Inflammatory macrophage treated with lipopolysaccharide for 1 hour (primary cell): ENCODE measurements around the gene ZNF500.

Experiments used
- DNase-seq, 2 donors: peaks; one replicate each; pipeline ENCODE4 v3.0.0-alpha.2; 2020 to 2022

Gene ZNF500

DNA sequence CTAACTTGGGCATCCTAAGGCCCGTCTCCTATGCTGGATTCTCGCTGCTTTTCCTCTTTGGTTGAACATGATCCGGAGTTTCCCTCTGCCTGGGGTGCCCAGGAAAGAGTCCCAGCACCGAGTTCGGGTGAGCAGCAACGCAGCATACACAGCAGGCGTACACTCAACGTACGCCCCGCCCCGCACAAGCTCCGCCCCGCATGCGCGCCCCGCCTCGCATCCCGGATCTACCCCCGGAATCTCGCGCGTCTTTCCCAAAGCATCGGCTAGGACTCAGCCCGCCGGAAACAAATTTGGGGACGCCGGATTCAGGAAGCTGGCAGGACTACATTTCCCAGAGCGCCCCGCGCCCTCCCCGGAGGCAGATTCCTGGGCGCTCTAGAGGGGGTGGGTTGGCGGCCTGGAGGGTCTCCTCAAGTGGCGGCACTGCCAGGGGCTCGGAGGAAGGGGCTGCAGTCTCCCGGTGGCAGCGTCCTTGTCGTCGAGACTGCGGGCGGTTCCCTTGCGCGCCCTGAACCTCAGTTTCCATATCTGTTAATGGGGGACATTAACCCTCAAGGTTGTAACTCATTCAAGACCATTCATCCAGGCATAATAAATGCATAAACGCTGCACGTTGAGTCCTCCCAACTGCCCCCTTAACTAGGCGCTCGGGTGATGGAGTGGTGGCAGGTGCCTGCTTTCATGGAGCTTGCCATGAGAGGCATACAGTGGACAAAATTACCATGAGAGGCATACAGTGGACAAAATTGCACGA lies 1.8 kb upstream of the ZNF500 start:
- DNase-seq, result peak; percentile 93 to 97

DNA sequence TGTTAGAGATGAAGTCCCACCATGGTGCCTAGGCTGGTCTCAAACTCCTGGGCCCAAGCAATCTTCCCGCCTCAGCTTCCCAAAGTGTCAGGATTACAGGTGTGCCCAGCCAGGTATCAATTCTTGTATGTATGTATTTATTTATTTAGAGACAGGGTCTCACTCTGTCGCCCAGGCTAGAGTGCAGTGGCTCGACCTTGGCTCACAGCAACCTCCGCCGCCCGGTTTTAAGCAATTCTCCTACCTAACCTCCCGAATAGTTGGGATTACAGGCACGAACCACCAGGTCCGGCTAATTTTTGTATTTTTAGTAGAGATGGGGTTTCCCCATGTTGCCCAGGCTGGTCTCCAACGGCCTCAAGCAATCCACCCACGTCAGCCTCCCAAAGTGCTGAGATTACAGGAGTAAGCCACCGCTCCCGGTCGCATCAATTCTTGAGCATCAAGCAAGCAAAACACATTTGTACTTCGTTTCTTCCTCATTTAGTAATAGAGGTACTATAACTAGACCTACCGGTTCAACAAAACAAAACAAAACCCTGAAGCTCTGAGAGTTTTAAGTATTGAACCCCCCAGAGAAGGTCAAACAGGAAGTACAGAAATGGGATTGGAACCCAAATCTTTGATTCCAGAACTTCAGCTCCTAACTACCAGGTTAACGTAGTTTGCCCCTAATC lies 1.0 kb upstream of the ZNF500 start:
- DNase-seq, result peak; percentile 52 to 76

DNA sequence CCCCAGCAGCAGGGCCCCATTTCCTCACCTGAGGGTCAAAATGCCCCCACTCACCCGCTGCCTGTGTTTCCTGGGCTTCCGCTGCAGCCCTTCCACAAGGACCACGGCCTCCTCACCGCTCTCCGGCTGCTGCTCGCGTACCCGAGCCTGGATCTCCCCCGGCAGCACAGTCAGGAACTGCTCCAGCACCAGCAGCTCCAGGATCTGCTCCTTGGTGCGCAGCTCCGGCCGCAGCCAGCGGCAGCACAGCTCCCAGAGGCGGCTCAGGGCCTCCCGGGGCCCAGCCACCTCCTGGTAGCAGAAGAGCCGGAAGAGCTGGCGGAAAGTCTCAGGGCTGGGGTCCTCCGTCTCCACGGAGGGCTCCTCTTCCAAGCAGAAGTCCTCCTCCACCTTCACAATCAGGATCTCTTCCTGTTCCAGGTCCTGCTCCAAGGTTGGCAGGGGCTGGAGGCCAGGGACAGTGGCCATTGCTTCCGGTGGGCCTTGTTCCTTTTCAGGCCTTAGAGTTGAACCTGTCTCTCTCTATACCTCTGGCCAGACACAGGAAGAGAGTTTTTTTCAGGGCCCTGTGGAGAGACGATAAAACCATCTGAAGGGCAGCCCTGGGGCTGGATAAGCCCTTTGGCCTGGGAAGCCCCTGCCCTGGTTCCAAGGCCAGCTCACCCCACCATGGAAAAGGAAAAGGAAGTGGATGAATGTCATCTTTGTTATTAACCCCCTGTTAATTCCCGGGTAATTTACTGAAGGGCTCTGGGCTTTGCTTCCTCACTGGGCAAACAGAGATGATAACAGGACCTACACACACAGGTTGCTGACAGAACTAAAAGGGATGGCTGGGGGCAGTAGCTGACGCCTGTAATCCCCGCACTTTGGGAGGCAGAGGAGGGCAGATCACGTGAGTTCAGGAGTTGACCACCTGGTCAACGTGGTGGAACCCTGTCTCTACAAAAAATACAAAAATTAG lies 1.2 kb downstream of the ZNF500 start:
- DNase-seq, result no peak

DNA sequence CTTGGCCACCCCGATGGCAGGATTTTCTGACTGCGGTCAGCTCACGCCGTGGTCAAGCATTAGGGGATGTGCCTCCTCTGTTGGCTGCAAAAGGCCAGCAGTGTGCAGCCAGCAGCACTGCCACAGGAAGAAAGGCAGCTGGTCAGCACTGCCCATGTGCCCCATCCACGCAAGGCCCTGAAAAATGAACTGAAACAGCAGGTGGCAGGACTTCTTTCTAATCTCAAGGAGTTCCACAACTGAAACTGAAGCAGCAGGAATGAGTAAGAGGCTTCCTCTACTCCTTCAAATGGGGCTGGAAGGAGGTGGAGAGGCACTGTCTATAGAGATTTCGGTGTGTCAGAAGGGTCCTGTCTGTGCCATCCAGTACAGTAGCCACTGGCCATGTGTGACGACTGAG lies 3.2 kb downstream of the ZNF500 start:
- DNase-seq, result peak in 1 of 2 donors; percentile 2

DNA sequence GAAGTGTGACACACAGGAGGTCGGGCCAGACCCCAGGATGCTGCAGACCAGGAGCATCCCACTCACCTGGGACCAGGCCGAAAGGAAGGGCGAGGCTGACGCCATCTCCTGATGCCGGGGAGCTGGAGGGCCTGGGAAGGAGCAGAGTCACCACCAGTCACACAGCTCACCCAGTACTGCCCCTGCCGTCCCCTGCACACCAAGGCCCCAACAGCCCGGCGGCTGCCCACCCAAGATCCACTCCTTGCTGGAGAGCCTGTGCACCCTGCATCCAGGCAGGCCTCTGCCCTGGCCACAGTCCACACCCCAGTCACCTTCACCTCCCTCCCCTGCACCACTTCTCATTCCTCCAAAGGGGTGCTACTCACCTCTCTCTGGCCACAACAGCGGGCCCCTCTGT lies 4.8 kb downstream of the ZNF500 start:
- DNase-seq, result no peak

DNA sequence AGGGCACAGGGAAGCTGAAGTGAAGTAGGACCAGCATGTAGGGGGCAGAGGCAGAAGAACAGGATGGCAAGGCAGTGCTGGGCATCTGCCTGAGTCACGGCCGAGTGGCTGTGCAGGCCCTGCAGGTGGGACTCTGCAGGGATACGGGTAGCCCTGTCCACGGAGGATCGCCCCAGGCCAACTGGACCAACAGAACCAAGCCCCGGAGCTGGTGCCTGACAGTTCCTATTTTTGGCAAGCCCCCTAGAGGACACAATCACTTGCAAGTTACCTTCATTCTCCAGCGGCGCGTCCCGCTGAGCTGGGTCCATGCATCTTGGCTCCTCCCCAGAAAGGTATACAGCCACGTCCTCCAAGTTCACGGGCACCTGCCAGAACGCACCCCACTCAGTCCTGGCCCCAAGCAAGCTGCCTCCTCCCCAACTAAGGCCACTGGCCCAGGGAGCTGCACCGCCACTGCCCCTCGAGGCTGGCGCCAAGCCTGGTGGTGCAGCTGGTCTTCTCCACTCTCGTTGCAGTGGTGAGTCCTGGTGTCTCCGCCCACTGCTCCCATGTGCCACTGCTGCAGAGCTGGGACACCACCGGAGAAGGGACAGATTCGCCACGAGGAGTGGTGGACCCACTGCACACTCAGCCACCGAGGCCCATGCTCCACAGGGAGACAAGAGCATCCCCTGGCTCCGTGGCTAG lies 6.6 kb downstream of the ZNF500 start:
- no peak for DNase-seq

DNA sequence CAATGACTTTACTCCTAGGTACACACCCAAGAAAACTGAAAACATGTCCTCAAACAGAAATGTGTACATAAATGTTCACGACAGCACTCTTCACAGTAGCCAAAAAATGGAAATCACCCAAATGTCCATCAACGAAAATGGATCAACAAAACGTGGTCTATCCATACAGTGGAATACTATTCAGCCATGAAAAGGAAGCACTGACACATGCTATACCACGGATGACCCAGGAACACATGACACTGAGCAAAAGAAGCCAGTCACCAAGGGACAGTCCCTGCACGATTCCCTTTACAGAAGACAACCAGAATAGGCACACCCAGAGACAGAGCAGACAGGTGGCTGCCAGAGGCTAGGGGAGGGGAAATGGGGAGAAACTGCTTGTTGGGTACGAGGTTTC lies 11.3 kb downstream of the ZNF500 start:
- no peak for DNase-seq

DNA sequence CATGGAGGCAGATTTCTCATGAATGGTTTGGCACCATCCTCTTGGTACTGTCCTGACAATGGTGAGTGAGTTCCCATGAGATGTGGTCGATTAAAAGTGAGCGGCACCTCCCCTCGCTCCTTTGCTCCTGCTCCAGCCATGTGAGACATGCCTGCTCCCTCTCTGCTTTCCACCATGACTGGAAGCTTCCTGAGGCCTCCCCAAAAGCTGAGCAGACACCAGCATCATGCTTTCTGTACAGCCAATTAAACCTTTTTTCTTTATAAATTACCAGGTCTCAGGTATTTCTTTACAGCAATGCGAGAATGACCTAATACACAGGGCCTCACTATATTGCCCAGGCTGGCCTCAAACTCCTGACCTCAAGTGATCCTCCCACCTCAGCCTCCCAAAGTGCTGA lies 12.1 kb downstream of the ZNF500 start:
- DNase-seq, result no peak

DNA sequence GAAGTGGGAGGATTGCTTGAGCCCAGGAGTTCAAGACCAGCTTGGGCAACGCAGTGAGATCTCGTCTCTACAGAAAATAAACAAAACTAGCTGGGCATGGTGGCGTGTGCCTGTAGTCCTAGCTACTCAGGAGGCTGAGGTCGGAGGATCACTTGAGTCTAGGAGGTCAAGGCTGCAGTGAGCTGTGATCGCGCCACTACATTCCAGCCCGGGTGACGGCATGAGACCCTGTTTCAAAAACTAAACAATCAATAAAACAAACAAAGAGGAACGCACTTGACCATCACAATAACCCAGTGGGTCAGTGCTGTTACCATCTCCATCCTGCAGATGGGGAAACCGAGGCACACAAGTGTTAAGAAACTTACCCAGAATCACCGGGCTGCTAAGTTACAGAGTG lies 13.7 kb downstream of the ZNF500 start:
- DNase-seq, result no peak

DNA sequence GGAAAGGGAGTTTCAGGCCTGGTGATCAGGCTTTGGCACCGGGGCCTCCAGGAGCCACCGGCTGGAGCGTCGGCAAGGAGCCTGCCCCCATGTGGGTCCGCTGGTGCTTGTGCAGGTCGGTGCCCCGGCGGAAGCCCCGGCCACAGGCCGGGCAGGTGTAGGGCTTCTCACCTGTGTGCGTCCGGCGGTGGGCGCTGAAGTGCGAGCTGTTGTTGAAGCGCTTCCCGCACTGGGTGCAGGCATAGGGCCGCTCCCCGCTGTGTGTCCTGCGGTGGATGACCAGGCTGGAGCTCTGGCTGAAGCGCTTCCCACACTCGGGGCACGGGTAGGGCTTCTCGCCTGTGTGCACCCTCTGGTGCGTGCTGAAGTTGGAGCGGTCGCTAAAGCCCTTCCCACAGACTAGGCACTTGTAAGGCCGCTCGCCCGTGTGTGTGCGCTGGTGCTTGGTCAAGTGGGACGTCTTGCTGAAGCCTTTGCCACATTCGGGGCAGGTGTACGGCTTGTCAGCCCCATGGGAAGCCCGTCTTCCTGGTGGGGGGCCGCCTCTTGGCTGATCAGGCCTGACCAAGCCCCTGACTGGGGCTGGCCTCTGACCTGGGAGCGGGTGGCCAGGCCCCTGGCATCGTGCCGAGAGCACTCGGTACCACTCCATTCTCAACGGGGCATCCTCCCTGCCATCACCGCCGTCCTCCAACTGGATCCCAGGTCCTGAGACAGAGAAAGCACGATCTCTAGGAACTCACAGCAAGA lies 14.4 kb downstream of the ZNF500 start:
- no peak for DNase-seq

DNA sequence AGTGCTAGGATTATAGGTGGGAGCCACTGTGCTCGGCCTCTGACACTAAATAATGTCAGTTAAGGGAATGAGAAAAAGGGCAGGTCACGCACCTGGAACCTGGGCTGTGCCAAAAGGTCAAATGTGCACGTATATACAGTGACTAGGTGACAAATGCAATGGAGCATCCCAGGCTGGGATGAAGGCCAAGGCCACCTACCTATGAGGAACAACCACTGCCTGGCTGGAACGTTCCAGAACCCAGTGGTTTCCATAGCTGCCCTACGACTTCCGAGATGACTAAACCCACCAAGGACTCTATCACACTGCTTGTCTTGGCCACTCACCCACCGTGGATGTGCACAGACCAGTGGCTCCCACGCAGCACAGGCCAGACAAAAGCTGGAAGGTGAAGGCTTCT lies 16.1 kb downstream of the ZNF500 start:
- no peak for DNase-seq

DNA sequence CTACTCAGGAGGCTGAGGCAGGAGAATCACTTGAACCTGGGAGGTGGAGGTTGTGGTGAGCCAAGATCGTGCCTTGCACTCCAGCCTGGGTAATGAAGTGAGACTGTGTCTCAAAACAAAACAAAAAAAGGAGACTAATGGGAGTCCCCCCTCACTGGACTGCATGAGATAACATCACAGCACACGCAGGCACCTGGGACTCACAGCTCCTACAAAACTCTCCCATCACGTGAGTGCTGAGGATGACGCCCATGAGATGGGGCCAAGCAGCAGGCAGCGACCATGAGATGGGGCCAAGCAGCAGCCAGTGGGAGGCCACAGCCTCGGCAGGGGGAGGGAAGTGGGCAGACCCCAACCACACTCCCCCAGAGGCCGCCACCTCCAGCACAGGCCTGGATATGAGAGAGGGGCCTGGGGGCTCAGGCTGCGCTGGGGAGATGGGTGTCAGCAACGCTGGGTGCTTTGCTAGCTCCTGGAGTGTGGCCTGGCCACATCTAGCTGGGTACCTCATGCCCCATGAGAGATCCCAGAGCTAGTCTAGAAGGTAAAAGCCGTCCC lies 17.2 kb downstream of the ZNF500 start:
- no peak for DNase-seq

DNA sequence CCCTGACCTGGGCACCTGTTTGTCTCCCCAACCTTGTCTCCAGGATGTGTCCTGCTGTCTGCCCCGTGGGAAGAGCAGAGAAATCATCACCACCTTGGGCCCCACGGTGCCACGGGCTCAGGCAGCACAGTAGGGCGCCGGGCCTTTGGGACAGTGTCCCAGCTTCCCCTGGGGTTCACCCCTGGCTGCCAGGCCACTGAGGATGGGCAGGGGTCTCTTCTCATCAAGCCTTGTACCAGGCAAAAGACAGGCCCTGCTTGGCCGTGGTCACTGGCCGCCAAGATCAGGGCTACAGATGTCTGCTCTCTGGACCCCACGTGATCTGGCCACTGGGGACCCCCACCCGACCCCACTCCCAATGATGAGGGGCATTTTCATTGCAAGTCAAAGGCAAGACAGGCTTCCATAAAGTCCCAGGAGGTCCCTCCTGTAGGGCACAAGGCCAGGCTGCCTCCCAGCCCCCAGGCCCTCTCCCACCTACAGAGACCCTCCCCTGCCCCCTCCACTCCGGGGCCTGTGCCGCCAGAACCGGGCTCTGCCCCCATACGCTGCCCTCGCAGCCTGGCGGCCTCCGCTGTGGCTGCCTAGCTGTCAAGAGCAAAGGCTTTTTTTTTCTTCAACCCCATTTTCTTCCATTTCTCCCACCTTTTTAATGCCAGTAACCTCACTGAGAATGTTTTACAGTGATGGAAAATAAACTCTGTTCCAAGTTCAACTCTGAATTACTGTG lies 18.1 kb downstream of the ZNF500 start:
- DNase-seq, result no peak

DNA sequence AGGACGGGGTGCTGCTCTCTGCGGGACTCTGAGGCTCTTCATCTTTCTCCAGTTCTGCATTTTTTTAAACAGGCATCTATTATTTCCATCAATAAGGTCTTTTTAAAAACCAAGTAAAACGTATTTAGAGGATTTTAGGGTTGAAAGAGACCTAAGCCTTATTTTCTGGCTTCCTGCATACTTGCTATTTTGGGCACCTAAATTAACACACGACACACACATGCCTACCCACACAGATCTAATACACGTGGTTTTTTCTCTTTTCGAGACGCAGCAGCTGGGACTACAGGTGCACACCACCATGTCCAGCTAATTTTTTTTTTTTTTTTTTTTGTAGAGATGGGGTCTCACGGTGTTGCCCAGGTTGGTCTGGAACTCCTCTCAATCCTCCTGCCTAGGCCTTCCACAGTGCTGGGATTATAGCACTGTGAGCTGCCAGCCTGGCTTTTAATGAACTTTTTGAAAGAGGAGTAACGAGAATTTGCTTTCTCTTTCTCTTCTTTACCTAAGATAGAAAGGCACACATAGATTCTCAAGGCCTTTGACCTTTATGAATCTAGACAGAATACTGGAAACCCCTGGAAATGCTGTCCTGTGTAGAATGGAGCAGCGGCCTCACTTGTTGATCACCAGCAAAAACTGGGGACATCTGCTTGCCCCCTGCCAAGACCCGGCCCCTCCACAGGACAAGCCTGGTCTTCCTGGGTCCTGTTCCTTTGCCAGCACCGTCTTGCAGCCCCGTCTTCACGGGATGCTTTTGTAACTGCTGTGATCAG lies 18.9 kb downstream of the ZNF500 start:
- DNase-seq, result no peak

DNA sequence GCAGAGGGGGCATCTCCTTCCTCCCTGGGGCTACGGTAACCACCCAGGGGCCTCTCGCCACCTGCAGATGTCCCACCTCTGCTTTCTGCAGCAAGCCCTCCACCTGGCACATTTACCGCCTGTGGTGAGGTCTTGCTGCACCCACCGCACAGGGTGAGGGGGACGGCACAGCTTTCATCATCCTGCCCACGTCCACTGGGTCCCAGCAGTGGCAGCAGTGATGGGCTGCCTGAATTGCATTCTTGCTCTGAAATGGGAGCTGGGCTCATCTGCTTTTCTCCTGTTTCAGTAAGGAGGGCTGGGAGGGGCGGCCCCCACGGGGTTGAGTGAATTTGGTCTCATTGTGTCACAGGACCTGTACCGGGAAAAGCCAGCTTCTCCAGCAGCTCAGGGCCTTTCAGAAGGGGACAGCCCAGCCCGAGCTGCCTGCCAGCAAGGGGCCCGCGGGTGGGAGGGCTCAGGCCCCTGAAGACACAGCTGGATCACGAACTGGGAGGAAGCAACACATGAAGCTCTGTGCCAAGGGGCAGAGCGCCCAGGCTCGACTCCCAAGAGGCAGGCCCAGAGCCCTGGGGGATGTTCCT lies 19.9 kb downstream of the ZNF500 start:
- DNase-seq, result no peak

DNA sequence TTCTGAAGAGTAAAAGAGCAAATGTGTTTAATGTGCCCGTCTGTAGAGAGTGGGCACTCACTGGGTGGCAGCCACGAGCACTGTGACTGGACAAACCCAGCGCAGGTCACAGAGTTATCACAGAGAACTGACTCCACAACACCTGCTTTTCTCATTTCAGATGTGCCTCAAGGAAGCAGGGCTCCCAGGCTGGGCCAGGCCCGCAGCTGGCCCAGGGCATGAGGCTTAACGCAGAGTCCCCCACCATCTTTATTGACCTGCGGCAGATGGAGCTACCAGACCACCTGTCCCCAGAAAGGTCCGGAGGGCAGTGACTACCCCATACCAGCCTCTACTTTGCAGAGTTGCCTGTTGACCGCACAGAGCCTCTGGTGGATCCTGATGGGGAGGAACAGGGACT lies 20.7 kb downstream of the ZNF500 start:
- DNase-seq, result no peak

DNA sequence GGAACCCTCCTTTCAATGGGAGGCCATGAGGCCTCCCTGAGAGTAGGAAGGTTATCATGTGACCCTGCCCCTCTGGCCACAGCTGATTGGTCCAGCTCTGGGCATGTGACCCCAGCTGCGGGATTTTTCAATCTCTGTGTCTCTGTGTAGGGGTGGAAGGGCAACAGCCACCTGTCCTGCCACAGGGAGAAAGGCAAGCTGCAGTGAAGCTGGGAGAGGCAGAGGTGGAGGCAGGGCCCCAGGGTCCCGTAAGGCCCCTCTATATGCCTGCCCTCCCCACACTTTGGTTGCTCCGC lies 21.7 kb downstream of the ZNF500 start:
- no peak for DNase-seq

DNA sequence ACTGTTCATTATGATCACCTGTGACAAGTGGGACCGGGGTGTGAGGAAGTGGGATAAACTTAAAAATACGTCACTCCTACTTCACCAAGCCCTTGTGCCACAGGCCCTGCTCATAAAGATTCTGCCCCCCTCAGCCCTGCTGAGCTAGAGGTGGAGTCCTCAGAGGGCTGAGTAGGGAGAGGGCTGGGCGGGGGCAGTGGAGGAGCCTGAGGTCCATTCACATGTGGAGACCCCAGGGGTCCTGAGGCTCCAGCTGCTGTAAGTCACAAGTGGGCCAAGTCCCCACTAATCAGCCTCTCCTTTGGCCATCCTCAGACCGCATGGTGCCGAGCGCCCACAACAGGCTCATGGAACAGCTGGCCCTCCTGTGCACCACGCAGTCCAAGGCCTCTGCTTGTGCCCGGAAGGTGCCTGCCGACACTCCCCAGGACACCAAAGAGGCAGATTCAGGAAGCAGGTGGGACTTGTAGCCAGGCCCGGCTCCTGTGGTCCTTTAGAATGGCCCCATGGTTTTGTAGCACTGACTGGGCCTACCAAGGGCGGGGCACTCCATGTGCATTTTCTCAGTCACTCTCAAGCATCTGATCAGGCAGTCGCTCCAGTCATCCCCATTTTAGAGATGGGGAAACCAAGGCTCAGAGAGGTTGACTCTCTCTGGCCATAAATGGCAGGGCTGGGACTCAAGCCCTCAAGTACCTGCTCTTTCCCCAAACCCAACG lies 22.2 kb downstream of the ZNF500 start:
- no peak for DNase-seq

DNA sequence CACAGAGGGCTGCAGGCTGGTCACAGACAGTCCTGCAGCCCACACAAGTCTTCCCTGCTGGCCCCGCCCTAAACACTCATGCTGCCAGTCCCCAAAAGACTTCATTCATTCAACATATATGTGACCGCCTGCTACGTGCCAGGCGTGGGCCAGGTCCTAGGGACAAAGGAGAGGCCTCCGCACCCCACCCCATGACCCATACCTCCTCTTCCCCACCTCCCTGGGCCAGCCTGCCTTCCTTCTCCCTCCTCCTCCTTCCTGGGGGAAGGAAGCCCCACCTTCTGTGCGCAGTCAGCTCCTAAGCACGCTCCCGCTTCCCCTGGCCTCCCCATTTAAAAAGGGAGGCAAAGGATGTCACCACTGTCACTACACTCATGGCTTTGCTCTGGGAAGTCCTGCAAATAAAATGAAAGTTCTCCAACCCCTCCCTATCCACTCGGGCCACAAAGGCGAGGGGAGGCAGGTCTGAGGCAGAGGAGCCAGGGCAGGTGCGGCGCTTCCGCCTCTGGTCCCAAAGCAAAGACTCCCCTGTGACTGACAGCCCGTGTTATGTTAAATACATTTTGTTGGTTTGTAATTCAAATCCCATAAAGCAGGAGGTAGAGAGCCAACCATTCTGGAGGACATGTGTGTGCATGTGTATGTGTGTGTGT lies 23.6 kb downstream of the ZNF500 start:
- DNase-seq, result no peak
